PC-3 (cell line): ENCODE results near the gene DNASE1.

Experiments
- CTCF ChIP-seq: fragments of 300-600 bp; sonication (generic); conservative IDR thresholded peaks from 2 replicates; pipeline ENCODE4 v1.5.1; 2017; ENCODE audit warnings: antibody characterized with exemption, low read depth, mild to moderate bottlenecking, low read length
- EZH2 ChIP-seq: fragments of 300-600 bp; sonication (generic); IDR thresholded peaks from one replicate; pipeline ENCODE4 v1.6.1; 2017; ENCODE audit warnings: antibody characterized with exemption, mild to moderate bottlenecking, low read length; ENCODE audit not compliant: unreplicated experiment

- TF ChIP-seq CTCF: no peak
- no peak for TF ChIP-seq EZH2
Measured at GRCh38 chr16:3689731-3690130, 35.2 kb downstream of the DNASE1 start.
